Amniotic epithelial cell (primary cell): ENCODE data around the gene E2F1.
"Not testable (repeated sequence)": the region's sequence is repeated elsewhere in the genome, so short reads cannot be mapped to it uniquely, and the experiment has no call there.

Experiments
- DNase-seq: peaks from one replicate; pipeline ENCODE4 v3.0.0-alpha.2; 2010; ENCODE audit warnings: low read depth

Gene E2F1

GRCh38 chr20:33640287-33640686 lies 45.9 kb downstream of the E2F1 start:
- DNase-seq: no peak

GRCh38 chr20:33636776-33637175 lies 49.4 kb downstream of the E2F1 start:
- DNase-seq: no peak

DNA sequence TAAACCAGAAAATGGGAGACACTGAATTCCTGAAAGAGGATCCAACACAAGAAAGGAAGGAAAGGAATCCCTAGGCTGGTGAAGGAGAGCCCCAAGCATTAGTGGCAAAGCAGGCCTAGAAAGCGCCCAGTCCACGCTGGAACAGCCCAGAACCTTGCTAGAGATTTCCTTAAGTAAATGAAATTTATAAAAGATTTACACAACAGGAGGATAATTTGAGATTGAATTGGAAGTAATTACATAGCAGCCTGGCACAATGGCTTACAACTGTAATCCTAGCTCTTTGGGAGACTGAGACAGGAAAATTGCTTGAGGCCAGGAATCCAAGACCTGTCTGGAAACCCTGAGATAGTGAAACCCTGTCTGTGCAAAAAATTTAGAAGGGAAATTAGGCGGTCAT lies 50.8 kb downstream of the E2F1 start:
- no peak for DNase-seq

DNA sequence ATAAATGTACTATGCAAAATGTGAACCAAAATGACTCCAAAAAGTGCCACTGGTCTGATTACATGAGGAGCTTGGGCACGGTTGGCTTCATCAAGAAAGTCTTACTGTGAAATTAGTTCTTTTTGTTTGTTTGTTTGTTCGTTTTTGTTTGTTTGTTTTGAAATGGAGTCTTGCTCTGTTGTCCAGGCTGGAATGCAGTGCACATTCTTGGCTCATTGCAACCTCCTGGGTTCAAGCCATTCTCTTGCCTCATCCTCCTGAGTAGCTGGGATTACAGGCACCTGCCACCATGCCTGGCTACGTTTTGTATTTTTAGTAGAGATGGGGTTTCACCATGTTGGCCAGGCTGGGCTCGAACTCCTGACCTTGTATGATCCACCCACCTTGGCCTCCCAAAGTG lies 54.3 kb downstream of the E2F1 start:
- not testable (repeated sequence) for DNase-seq

- DNase-seq: peak; percentile 88
Observed at GRCh38 chr20:33630507-33630906, 55.7 kb downstream of the E2F1 start.

GRCh38 chr20:33629979-33630378 lies 56.2 kb downstream of the E2F1 start:
- no peak for DNase-seq

DNA sequence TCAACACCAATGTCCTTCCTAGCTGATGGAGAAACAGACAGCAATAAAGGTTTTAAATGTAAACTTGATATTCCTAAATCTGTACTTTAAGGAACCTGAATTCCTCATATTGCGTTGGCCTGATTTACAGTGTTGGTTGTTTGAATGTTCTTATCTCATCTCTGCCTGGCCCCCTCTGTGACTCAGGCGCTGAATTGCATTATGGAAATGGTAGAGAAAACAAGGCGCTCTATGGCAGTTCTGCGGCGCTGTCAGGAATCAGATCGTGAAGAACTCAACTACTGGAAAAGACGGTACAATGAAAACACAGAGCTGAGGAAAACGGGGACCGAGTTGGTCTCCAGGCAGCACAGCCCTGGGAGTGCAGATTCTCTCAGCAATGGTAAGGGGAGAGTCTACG lies 56.7 kb downstream of the E2F1 start:
- peak; percentile 39 for DNase-seq

DNA sequence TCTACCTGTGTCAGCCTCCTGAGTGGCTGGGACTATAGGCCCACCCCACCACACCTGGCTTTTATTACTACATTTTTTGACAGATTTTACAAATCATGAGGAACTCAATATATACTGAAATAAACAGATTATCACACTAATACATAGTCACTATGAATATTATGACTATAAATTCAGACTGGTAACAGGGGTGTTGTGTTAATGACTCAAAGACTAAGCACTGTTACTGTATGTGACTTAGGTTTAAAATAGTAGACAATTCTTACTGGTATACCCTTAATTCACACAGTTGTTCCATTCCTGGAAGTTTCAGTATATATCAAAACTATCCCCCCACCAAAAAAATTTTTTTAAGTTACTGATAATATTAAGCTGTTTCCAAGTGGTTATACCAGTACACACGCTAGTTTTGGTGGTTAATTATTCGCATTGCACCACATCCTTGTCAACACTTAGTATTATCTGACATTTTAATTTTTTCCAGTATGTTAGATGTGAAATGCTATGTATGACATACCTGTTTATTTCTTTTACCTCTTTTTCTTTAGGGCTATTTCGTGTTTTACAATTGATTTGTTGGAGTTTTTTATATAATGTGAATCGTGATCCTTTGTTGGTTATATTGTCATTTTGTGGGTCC lies 58.5 kb downstream of the E2F1 start:
- no peak for DNase-seq

DNA sequence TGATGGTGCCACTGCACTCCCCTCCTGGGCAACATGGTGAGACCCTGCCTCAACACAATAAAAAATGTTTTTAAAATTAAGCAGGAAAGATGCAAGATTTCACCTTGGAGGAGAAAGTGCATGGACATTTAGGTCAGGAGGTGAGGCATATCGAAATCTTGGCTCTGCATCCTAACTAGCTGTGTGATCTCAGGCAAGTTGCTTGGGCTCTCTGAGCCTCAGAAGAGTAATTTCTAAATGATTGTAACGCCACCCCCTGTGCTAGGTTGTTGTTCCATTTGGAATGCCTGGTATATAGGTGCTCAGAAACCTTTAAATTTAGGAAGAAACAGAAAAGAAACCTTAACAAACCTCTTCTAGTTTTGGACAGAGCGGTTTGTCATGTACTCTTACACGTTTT lies 60.0 kb downstream of the E2F1 start:
- no peak for DNase-seq
